Breast epithelium (tissue), 3 donors: ENCODE results near the gene ZNF619.
A peak's percentile ranks its signal among the peaks of the same experiment; 100 is the strongest.

Experiments used
- CTCF ChIP-seq, 3 donors: fragments of 450-650 bp; IDR thresholded peaks; one replicate each; pipeline ENCODE4 v1.5.1; 2016 to 2017; ENCODE audit warnings: antibody characterized with exemption in 3 of 3, mild to moderate bottlenecking in 3 of 3, moderate library complexity in 3 of 3
- POLR2A ChIP-seq: fragments of 450-650 bp; IDR thresholded peaks from one replicate; pipeline ENCODE4 v1.6.1; 2016; ENCODE audit warnings: antibody characterized with exemption, mild to moderate bottlenecking, moderate library complexity
- POLR2AphosphoS5 ChIP-seq, 3 donors: sonication (generic); formaldehyde crosslinking; IDR thresholded peaks; one replicate each; pipeline ENCODE4 v1.6.1; 2017; ENCODE audit warnings: antibody characterized with exemption in 3 of 3

GRCh38 chr3:40452876-40453730 lies 23.8 kb upstream of the ZNF619 start:
- TF ChIP-seq CTCF (IDR thresholded peaks at IDR 0.05) = no peak
- peak; percentile 41 for TF ChIP-seq POLR2A
- peak; percentile 72 to 93 (median 85) for TF ChIP-seq POLR2AphosphoS5 (IDR thresholded peaks at IDR 0.05)
